IPS DF 4.7 (cell line): Measurements from ENCODE around the gene ACSL3.
"Not testable (repeated sequence)": the region's sequence is repeated elsewhere in the genome, so short reads cannot be mapped to it uniquely, and the experiment has no call there.

Experiments used
- DNase-seq: peaks from one replicate; pipeline ENCODE4 v3.0.0-alpha.2; 2013; ENCODE audit warnings: low spot score; ENCODE audit errors: extremely low read depth

The ACSL3 gene

DNA sequence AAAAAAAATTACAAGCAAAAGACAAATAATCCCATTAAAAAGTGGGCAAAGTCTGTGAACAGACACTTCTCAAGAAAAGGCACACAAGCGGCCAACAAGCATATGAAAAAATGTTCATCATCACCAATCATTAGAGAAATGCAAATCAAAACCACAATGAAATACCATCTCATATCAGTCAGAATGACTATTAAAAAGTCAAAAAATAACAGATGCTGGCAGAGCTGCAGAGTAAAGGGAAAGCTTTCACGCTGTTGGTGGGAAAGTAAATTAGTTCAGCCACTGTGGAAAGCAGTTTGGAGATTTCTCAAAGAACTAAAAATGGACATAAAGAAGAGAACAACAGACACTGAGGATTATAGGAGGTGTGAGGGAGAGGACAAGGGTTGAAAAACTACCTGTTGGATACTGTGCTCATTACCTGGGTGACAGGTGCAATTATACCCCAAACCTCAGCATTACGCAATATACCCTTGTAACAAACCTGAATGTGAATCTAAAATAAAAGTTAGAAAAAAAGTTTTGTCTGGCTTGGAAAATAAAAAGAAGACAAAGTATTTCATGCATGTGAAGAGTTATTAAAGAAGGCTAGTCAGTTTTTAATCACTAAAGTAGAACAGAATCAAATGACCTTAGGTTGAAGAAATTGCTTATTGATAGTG is 8.7 kb upstream of the ACSL3 start:
- DNase-seq, result no peak

DNA sequence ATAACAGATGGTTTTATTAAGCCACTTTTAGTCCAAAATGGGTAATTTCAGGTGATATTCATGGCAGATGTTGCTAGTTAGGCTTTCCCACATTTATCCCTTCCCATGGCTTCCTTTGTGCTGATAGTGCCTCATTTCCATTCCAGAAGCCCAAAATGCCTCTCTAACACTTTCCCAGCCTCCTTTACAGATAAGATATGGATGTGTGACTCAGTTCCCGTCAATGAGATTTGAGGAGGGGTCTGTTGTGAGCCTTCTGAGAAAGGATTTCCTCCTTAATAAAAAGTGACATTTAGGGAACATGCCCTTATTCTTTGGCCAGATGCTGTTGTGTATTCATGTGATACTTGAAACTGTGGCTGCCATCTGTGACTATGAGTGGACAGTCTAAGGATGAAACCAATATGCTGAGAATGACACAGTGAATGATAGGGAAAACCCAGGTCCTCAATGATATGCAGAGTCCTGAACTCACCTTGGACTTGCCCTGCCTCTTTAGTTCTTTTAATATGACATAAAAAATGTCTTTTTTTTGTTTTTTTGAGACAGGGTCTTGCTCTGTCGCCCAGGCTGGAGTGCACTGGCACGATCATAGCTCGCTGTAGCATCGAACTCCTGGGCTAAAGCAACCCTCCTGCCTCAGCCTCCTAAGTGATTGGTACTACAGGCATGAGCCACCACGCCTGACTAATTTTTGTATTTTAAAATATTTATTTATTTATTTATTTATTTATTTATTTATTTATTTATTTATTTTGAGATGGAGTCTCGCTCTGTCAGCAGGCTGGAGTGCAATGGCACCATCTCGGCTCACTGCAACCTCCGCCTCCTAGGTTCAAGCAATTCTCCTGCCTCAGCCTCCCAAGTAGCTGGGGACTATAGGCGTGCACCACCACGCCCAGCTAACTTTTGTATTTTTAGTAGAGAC is 5.8 kb upstream of the ACSL3 start:
- DNase-seq, result no peak

- DNase-seq, result no peak
Observed at GRCh38 chr2:222859786-222860612, 837 bp upstream of the ACSL3 start.

DNA sequence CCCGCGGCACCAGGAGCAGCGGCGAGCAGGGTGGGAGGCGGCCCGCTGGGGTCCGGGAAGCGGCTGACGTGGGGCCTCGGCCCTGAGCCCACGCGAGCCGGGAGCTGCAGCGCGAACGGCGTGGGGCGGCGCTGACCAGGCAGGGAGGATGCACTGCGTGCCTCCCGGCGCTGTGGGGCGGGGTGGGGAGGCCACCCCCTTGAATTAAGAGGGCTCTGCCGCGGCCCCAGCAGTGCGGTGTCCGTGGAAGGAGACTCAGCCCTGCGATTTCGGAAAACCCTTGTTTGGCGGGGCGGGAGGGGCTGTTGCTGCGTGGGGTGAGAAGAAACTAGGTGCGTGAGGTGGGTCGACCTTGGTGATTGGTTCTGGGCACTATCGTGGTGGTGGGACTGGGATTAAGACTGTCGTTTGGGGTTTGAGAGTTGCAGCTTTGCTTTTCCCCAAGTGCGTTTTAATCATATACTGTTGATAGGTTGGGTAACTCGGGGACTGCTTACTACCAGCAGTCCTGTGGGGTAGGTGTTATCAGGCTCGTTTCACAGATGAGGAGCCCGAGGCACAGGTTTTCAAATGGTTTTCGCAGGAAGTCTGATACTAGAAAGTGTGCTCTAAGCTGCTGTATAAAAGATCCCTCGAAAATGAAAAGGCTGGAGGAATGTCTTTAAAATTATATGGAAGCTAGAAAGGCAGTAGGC is 722 bp downstream of the ACSL3 start:
- DNase-seq, result no peak

DNA sequence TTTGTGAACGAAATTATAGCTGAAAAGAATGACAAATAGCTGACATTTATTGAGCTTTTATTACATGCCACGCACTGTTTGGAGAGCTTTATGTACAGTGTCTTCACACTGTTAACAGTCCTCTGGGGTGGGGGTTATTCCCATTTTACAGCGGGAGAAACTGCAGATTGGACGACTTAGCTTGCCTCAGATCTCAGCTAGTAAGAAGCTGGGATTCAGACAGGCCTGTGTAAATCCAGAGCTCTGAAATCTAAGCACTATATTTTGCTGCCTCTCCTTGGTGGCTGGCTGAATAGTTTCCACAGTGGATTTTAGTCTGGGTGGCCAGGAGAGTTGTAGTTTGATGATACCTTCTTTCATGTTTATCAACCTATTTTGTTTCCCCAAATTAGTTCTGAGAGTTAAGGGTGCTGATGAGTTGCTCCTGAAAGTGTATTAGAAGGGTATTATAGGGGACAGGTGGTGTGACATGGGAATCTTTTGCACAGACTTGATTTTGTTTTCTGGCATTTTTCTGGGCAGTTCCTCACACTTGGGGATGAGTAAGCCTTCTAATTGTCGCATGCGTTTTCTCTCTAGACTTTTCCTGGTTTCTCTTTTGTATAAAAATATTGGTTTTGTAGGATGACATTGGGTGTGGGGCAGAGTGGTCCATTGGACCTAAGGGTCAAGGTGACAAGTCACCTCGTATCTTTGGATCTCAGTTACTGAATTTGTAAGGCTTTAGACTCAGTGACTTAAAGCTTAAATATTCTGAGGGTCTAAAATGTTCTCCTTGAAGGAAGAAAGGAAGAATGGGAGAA is 1.5 kb downstream of the ACSL3 start:
- no peak for DNase-seq

- DNase-seq, result no peak
Observed at GRCh38 chr2:222862909-222863544, 2.2 kb downstream of the ACSL3 start.

DNA sequence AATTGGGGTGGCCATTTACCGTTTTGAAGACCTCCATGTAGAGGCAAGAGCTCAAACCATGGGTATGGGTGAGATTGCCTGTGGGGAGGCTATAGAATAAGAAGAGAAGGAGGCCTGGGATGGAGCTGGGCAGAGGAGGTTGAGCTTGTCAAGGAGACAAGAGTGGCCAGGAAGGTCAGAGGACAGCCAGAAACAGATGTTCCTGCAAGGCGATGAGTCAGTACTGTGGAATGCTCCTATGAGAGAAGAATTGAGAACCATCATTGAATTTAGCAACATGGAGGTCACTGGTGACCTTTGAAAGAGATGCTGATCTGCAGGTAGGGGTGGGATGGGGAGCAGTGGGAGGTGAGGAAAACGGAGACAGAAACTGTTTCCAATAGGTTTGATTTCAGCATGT is 3.5 kb downstream of the ACSL3 start:
- peak; percentile 62 for DNase-seq

GRCh38 chr2:222865301-222865700 is 4.5 kb downstream of the ACSL3 start:
- no peak for DNase-seq

DNA sequence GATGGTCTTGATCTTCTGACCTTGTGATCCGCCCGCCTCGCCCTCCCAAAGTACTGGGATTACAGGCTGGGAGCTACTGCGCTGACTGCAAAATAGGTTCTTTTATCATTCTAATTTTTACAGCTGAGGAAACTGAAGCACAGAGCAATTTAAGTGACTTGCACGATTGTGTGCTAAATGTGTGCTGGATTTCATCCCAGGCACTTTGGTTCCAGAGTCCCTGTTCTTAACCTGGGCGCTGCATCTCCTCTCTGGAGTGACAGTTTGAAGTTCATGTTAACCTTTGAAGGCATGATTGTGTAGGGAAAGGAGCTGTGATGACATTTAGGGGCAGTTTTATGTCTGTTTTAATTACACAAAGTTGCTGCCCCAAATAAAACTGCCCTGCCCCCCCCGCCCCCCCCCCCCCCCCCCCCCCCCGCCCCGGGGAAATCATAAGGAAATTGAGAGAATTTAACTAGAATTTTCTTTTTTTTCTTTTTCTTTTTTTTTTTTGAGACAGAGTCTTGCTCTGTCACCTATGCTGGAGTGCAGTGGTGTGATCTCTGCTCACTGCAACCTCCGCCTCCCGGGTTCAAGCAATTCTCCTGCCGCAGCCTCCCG is 5.6 kb downstream of the ACSL3 start:
- no peak for DNase-seq

DNA sequence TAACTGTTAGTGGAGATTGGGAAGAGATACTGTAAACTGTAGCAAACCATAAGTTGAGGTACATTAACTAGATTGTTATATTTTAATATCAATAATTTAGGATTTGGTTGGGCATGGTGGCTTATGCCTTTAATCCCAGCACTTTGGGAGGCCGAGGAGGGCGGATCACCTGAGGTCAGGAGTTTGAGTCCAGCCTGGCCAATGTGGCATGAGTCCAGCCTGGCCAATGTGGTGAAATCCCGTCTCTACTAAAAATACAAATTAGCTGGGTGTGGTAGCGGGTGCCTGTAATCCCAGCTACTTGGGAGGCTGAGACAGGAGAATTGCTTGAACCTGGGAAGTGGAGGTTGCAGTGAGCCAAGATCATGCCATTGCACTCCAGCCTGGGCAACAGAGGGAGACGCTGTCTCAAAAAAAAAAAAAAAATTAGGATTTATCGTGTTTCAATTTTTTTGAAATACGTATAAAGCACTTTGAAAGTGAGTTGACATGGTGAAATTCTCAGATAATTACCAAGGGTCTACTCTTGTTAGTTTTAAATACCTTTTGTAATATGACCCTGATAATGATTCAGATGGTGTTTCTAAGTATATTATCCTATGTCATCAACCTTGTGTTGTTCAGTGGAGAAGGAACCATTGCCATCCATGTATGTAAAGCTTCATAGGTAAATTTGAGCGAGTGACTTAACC is 7.9 kb downstream of the ACSL3 start:
- not testable (repeated sequence) for DNase-seq

DNA sequence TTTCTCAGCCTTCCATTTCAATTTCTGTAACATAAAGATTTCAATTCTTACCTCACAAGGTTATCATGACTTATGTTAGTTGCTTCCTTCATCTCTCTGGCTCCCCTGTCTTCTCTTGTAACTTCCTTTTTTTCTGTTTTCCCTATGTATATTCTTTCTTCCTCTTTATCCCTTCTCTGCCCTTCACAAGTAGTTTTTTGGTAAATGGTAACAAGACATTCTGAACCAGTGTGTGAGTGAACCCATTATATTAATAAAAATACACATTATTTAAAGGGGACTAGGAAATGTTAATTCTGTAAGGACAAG is 8.4 kb downstream of the ACSL3 start:
- DNase-seq, result no peak

DNA sequence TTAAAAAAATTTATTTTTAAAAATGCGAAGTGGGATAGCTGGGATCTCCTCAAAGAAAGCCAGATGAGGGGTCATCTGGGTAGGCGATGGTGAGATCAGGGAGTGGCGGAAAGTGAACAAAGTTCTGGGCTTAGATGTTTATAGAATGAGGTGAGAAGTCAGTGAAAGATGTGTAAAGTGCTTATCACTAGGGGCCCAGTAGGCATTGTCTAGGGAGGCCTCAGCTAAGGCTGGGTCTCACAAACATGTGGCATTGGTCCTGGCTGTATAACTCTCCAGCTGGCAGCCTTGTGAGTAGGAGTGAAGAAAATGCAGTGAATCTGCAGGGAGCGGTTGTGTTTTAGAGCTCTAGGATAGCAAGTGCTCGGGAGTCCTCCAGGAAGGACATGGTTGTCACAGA is 10.5 kb downstream of the ACSL3 start:
- DNase-seq, result no peak

- no peak for DNase-seq
Observed at GRCh38 chr2:222872551-222872950, 11.7 kb downstream of the ACSL3 start.

DNA sequence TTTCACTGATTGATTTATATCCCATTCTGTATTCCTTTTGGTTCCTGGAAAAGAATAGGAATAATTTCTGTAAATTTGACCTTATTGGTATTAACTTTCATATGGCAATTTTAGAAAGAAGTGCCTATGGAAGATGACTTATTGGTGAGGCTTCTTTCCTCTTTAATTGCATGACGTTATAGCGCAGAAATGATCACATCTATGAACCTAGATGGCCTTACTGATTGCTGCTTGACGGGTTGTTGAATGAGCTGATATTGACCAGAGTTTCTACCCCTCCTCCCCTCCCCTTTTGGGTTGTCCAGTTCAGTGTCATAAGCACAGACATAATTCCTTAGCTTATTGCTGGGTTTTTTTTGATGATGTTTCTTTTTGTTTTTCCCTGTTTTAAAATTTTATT is 14.6 kb downstream of the ACSL3 start:
- no peak for DNase-seq

DNA sequence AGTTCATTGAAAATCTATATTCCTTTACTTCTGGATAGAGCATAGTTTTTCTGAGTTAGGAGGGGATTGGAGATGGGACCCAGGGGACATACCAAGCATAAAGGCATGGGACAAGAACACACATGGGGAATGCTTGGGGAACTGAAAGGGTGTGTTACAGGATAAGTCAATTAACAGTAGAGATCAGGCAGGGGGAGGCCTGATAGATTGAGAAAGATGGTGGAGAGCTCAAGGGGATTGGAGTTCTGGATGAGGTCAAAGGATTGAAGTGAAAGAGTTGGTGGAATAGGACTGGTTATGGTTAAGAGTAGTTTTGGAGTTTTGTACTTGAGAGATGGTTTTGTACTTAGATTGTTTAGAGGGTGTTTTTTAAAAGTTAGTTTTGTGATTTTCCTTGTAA is 16.1 kb downstream of the ACSL3 start:
- no peak for DNase-seq

- DNase-seq, result no peak
Observed at GRCh38 chr2:222877556-222878300, 16.9 kb downstream of the ACSL3 start.

DNA sequence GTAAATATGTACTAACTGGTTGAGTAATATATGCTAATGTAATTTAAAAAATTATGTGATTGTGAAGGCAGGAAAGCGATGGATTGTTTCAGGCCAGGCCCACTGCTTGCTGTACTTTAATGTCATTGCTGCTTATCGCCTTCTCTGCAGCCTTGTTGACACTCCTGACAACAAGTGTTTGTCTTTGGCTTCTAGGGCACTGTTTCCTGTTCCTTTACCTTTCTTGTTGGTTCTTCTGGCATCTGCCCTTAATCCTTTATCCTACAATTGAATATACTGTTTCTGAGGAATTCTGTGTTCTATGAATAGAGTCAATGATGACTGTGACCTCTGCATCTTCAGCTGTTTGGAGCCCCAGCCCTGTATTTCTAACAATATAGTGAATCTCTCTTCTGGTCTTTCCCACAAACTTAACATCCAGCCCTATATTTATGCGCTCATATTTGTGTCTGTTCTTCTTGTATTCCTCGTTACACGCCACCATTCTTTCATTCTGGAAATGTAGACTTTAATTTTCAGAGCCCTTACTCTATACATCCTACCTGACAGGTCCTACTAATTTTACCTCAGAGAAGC is 17.6 kb downstream of the ACSL3 start:
- no peak for DNase-seq
